GM19035 (cell line): ENCODE results near the gene CLCA1.

Source experiments
- ATAC-seq: cut with Tn5 transposase; IDR thresholded peaks from one replicate; pipeline ENCODE4 v1.9.1; 2021; ENCODE audit not compliant: unreplicated experiment

CLCA1 gene

GRCh38 chr1:86464819-86465218 is 3.9 kb upstream of the CLCA1 start:
- no peak for ATAC-seq

- no peak for ATAC-seq
Measured at GRCh38 chr1:86466109-86466844, 2.5 kb upstream of the CLCA1 start.

GRCh38 chr1:86466986-86467385 is 1.7 kb upstream of the CLCA1 start:
- ATAC-seq = no peak

- peak; percentile 43 for ATAC-seq
Measured at GRCh38 chr1:86470859-86471258, 2.1 kb downstream of the CLCA1 start.

- ATAC-seq = no peak
Measured at GRCh38 chr1:86471291-86471690, 2.6 kb downstream of the CLCA1 start.

- no peak for ATAC-seq
Measured at GRCh38 chr1:86472152-86472551, 3.4 kb downstream of the CLCA1 start.

- ATAC-seq = no peak
Measured at GRCh38 chr1:86472767-86473166, 4.0 kb downstream of the CLCA1 start.

GRCh38 chr1:86477256-86477655 is 8.5 kb downstream of the CLCA1 start:
- no peak for ATAC-seq

GRCh38 chr1:86477682-86478081 is 9.0 kb downstream of the CLCA1 start:
- ATAC-seq = no peak

- no peak for ATAC-seq
Measured at GRCh38 chr1:86478416-86479156, 9.9 kb downstream of the CLCA1 start.

GRCh38 chr1:86481966-86482365 is 13.2 kb downstream of the CLCA1 start:
- ATAC-seq = no peak

GRCh38 chr1:86487131-86487810 is 18.5 kb downstream of the CLCA1 start:
- no peak for ATAC-seq

GRCh38 chr1:86487811-86488141 is 19.0 kb downstream of the CLCA1 start:
- ATAC-seq = no peak

- no peak for ATAC-seq
Measured at GRCh38 chr1:86489242-86489878, 20.6 kb downstream of the CLCA1 start.

- ATAC-seq = no peak
Measured at GRCh38 chr1:86491171-86491950, 22.6 kb downstream of the CLCA1 start.

- ATAC-seq = no peak
Measured at GRCh38 chr1:86498281-86498680, 29.6 kb downstream of the CLCA1 start.

GRCh38 chr1:86499987-86500593 is 31.4 kb downstream of the CLCA1 start:
- ATAC-seq = peak; percentile 58

- ATAC-seq = no peak
Measured at GRCh38 chr1:86500714-86501113, 32.0 kb downstream of the CLCA1 start.

- peak; percentile 69 for ATAC-seq
Measured at GRCh38 chr1:86502125-86502646, 33.5 kb downstream of the CLCA1 start.

GRCh38 chr1:86502721-86503405 is 34.1 kb downstream of the CLCA1 start:
- ATAC-seq = no peak
